RWPE2 (cell line): Measurements from ENCODE around the gene LCN2.

Experiments used
- ATAC-seq: fragments of 200-7000 bp; cut with Tn5 transposase; 3 replicates; pipeline ENCODE4 v1.9.1; 2021; ENCODE audit warnings: low read depth
- DNase-seq: peaks from one replicate; pipeline ENCODE4 v3.0.0-alpha.2; 2020; ENCODE audit warnings: low spot score
- H3K27ac ChIP-seq: fragments of 450-650 bp; 2 replicates; pipeline ENCODE4 v1.5.1; 2017; ENCODE audit warnings: mild to moderate bottlenecking; ENCODE audit not compliant: poor library complexity, severe bottlenecking
- H3K27me3 ChIP-seq: fragments of 250-450 bp; sonication (Bioruptor Pico); 2 replicates; pipeline ENCODE4 v1.5.1; 2021; ENCODE audit warnings: mild to moderate bottlenecking, moderate library complexity; ENCODE audit not compliant: insufficient read depth, poor library complexity, severe bottlenecking
- H3K36me3 ChIP-seq: fragments of 250-450 bp; sonication (Bioruptor Pico); 2 replicates; pipeline ENCODE4 v1.5.1; 2020; ENCODE audit warnings: low read depth, mild to moderate bottlenecking, moderate library complexity
- H3K4me1 ChIP-seq: fragments of 250-450 bp; sonication (Bioruptor Pico); 2 replicates; pipeline ENCODE4 v1.5.1; 2021; ENCODE audit warnings: mild to moderate bottlenecking, moderate library complexity; ENCODE audit not compliant: insufficient read depth, poor library complexity, severe bottlenecking
- H3K4me3 ChIP-seq: fragments of 250-450 bp; sonication (Bioruptor Pico); 2 replicates; pipeline ENCODE4 v1.5.1; 2021; ENCODE audit warnings: mild to moderate bottlenecking, moderate library complexity; ENCODE audit not compliant: severe bottlenecking
- H3K9me3 ChIP-seq: fragments of 250-450 bp; sonication (Bioruptor Pico); 2 replicates; pipeline ENCODE4 v1.5.1; 2021; ENCODE audit warnings: mild to moderate bottlenecking, moderate library complexity; ENCODE audit not compliant: severe bottlenecking
- TF ChIP-seq, protein P1 (sequence below): fragments of 450-650 bp; IDR thresholded peaks from one replicate; pipeline ENCODE4 v1.5.1; 2017; ENCODE audit warnings: mild to moderate bottlenecking, moderate library complexity; ENCODE audit not compliant: poor library complexity, severe bottlenecking

The LCN2 gene

DNA sequence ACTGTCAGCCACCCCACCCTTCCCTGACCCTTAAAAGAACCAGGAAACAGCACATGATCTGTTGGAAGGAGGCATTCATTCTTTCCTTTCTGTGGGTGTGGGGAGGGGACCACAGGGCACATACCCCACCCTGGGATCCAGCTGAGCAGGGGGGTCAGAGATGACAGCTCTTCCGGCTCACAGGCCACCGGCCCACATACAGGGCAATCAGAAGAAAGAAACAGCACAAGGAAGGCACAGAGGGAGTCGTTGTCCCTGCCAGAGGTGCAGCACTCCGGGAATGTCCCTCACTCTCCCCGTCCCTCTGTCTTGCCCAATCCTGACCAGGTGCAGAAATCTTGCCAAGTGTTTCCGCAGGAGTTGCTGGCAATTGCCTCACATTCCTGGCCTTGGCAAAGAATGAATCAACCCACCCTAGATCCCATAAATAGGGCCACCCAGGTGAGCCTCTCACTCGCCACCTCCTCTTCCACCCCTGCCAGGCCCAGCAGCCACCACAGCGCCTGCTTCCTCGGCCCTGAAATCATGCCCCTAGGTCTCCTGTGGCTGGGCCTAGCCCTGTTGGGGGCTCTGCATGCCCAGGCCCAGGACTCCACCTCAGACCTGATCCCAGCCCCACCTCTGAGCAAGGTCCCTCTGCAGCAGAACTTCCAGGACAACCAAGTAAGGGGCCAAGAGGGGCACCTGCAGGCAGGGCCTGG, at the start of gene LCN2:
LCN2 (plus strand) TSS at position 453 of the 701 bp plus-strand sequence; CDS start at position 526, 73 bp downstream.
- H3K27me3 ChIP-seq = no peaks in the 10 kb centered on the region
- peak within 1 kb of the TSS; percentile 58 for H3K27ac ChIP-seq
- no peak within 1 kb of the TSS for H3K4me3 ChIP-seq
- peaks cover 21% of the 10 kb centered on the region for H3K4me1 ChIP-seq
- DNase-seq = peak; percentile 77
- TF ChIP-seq, protein P1, sequence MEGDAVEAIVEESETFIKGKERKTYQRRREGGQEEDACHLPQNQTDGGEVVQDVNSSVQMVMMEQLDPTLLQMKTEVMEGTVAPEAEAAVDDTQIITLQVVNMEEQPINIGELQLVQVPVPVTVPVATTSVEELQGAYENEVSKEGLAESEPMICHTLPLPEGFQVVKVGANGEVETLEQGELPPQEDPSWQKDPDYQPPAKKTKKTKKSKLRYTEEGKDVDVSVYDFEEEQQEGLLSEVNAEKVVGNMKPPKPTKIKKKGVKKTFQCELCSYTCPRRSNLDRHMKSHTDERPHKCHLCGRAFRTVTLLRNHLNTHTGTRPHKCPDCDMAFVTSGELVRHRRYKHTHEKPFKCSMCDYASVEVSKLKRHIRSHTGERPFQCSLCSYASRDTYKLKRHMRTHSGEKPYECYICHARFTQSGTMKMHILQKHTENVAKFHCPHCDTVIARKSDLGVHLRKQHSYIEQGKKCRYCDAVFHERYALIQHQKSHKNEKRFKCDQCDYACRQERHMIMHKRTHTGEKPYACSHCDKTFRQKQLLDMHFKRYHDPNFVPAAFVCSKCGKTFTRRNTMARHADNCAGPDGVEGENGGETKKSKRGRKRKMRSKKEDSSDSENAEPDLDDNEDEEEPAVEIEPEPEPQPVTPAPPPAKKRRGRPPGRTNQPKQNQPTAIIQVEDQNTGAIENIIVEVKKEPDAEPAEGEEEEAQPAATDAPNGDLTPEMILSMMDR = no peak
- ATAC-seq = peak; percentile 70
- no peaks in the 10 kb centered on the region for H3K36me3 ChIP-seq
- H3K9me3 ChIP-seq = no peaks in the 10 kb centered on the region

DNA sequence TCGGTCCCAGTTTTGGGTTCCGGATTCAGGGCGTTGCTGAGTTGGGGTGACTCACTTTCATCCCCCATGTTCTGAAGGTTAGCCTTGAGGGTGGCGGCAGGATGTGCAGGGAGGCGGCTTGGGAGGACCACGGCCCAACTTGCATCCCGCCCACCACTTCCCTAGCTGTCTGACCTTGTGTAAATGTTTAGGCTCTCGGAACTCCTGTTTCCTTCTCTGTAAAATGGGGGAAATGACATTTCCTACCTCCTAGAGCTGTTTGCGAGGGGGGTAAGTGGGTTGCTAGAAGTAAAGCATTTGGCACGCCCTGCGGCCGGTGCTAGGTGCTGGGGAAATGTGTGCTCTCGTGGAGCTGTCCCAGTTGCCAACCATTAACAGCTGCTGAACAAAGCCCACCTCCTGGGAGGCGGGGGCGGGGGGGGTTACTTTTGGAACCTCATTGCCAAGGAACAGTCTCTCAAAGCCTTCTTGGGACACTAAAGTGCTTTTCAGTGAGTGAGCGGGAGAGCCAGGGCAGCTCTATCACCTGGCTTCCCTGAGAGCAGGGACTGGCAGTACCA, 49.2 kb upstream of the LCN2 start:
- Histone ChIP-seq H3K27ac (peak overlapping the region; percentile 74), H3K27me3 (no peaks in the 10 kb centered on the region), H3K4me1 (peaks cover 14% of the 10 kb centered on the region), H3K36me3 (peaks cover 28% of the 10 kb centered on the region), H3K9me3 (no peaks in the 10 kb centered on the region), H3K4me3 (peak overlapping the region; percentile 37)
- DNase-seq (no peak), ATAC-seq (no peak)
- TF ChIP-seq, protein P1 = no peak

DNA sequence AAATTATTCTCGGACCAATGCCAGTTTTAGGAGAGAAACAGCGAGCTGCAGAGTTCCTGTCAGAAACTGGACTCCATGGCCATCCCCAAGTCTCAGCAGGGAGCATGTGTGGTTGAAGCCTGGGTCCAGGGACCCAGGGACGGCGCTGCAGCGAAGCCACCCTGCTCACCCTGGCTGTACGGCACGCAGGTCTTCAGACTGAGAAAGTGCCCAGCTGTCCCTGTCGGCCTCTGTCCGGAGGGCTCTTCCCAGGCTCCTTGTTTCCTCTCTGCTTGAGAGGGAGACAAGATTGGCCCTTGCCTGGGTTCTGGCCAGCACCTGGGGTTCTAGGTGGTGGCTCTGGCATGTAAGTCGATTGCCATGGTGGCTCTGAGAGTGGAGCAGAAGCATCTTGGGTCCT, 48.7 kb upstream of the LCN2 start:
- Histone ChIP-seq H3K27ac (no peak overlapping the region), H3K4me1 (peaks cover 14% of the 10 kb centered on the region)

DNA sequence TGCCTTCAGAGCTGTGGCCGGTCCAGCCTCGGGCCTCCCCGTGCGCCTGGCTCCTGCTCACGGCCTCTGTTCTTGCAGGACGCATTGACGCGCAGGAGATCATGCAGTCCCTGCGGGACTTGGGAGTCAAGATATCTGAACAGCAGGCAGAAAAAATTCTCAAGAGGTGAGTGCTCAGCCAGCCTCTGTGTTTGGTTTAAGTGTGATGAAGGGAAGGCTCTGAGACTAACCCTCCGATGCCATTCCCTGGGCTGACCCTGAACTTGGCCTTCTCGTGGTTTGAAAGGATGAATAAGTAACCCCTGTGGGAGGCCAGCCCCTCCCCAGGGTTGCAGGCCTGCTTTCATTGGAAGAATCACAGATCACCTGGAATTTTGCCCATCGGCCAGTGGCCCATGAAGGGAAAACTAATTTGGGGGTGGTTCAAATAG, 48.0 kb upstream of the LCN2 start:
- Histone ChIP-seq H3K4me3 (no peak overlapping the region), H3K27me3 (no peaks in the 10 kb centered on the region), H3K36me3 (peaks cover 39% of the 10 kb centered on the region), H3K9me3 (no peaks in the 10 kb centered on the region), H3K4me1 (peaks cover 14% of the 10 kb centered on the region), H3K27ac (no peak overlapping the region)
- DNase-seq (no peak), ATAC-seq (no peak)
- TF ChIP-seq, protein P1 = no peak

More for the DNA sequence above, 48.7 kb upstream of the LCN2 start:
- ATAC-seq (no peak), DNase-seq (no peak)
- Histone ChIP-seq H3K36me3 (peaks cover 33% of the 10 kb centered on the region), H3K9me3 (no peaks in the 10 kb centered on the region), H3K27me3 (no peaks in the 10 kb centered on the region), H3K4me3 (no peak overlapping the region)
- TF ChIP-seq, protein P1 = no peak

DNA sequence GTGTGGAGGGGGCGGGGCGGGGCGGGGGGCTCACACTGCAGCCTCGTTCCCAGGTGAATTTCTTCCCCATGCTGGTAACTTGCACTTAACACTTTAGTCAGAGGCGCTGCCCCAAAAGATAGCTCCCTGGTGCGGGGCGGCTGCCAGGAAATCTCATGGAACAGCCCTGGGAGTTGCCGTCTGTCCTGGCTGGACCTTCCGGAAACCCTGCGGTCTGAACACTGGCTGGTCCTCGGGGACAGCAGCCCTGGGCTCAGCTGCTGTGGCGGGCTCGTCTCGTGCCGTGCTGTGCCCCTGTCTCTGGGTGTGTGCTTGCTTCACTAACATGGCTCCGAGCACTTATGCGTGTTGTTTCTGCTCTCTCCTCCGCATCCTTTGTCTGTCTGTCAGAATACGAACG, 47.6 kb upstream of the LCN2 start:
- H3K4me1 ChIP-seq = peaks cover 14% of the 10 kb centered on the region
- ATAC-seq = no peak
- H3K27ac ChIP-seq = no peak overlapping the region
- H3K9me3 ChIP-seq = no peaks in the 10 kb centered on the region
- TF ChIP-seq, protein P1 = no peak
- no peak for DNase-seq
- H3K27me3 ChIP-seq = no peaks in the 10 kb centered on the region
- H3K36me3 ChIP-seq = peaks cover 41% of the 10 kb centered on the region
- H3K4me3 ChIP-seq = no peak overlapping the region
